ENCODE data around the gene CBY3. TPM values are rescaled to one million over a fixed set of nuclear protein-coding genes. Genes with fewer than 3 reads are reported as not detected.

The CBY3 gene
- total RNA-seq, 1 experiment from 2014 or later, result not detected

DNA sequence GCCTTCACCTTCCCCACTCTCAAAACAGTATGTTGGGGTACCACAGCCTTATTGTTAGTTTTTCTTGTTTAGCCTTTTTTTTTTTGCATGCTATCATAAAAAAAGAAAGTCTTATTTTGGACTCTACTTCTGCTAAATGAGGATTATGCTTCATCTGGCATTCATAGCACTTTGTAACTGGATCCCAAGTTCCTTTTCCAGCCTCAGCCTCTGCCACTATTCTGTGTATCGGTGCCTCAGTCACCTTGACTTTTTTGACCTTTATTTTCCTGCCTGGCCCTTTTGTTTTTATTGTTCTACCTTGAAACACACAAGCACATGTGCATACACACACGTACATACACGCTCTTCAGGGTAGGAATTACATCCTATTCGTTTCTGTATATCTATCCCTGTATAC lies 43.3 kb upstream of the CBY3 start (continued):
- TF ChIP-seq REST (IDR thresholded peaks at IDR 0.05; ENCODE audit: low read depth) (no peak), RAD21 (IDR thresholded peaks at IDR 0.05; ENCODE audit: low read depth) (no peak), CTCF (IDR thresholded peaks at IDR 0.05 in 2 of 3, conservative IDR thresholded peaks at IDR 0.05 in 1 of 3; ENCODE audit: borderline replicate concordance in 1 of 3, insufficient read depth in 1 of 3, low read depth in 2 of 3, low read length in 2 of 3) (no peak), EZH2 (IDR thresholded peaks at IDR 0.05) (no peak), TCF7L2 (IDR thresholded peaks at IDR 0.05; ENCODE audit: borderline replicate concordance, extremely low read depth, insufficient read depth, insufficient read length) (no peak), EZH2phosphoT487 (IDR thresholded peaks at IDR 0.05; ENCODE audit: borderline replicate concordance) (no peak)

DNA sequence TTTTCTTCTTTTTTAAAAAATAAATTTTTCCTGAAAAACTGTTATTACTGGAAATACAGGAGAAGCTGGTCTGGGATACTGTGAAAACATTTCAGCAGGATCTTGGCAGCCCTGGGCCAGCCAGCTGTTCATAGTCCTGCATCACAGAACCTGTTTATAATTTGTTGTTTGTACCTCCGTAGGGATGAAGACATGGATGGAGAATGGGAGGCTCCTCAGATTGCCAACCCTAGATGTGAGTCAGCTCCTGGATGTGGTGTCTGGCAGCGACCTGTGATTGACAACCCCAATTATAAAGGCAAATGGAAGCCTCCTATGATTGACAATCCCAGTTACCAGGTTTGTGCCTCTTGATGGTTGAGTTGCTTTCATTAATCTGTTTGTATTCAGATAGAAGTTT lies 39.4 kb upstream of the CBY3 start:
- Histone ChIP-seq H3K4me2 (ENCODE audit: low read length) (no peak overlapping the region), H3K79me2 (ENCODE audit: insufficient read depth, low read length) (peaks cover 96% of the 10 kb centered on the region), H3K9me2 (ENCODE audit: insufficient read depth) (no peaks in the 10 kb centered on the region), H3K4me3 (replicated peaks in 1 of 2; ENCODE audit: low read depth in 1 of 2, low read length in 2 of 2) (no peak overlapping the region), H4K20me1 (ENCODE audit: insufficient read depth) (peaks cover 13% of the 10 kb centered on the region; the same call in 1 of the 2 replicates), H3K9me3 (ENCODE audit: control insufficient read depth in 1 of 2, insufficient read depth in 1 of 2, low read depth in 1 of 2, low read length in 2 of 2) (no peaks in the 10 kb centered on the region), H3K27ac (ENCODE audit: low read depth, low read length) (no peak overlapping the region), H3K9ac (ENCODE audit: low read length) (no peak overlapping the region), H2AFZ (ENCODE audit: low read depth, low read length, poor library complexity, severe bottlenecking) (no peak overlapping the region), H3K27me3 (ENCODE audit: insufficient read depth, low read length) (no peaks in the 10 kb centered on the region), H3K4me1 (ENCODE audit: control insufficient read depth in 1 of 2, insufficient read depth in 2 of 2, low read length in 2 of 2) (no peaks in the 10 kb centered on the region), H3K36me3 (ENCODE audit: control insufficient read depth in 1 of 2, insufficient read depth in 2 of 2, low read length in 2 of 2) (peaks cover 76 to 88% of the 10 kb centered on the region in 2 experiments)
- DNase-seq (ENCODE audit: low read depth, low spot score) (no peak), ATAC-seq (no peak)
- ChIA-PET RAD21 (ENCODE audit: low non-redundant PET in 1 of 2, low total read pairs in 2 of 2, uncharacterized antibody in 2 of 2, unreplicated experiment in 2 of 2) (no interaction called here), POLR2A (no interaction called here), CTCF (no interaction called here)
- intact Hi-C loops (cut with micrococcal nuclease), result no loop called here
- no TSS peak for BruUV-seq (replicated peaks)
- TF ChIP-seq EGR1 (IDR thresholded peaks at IDR 0.05; ENCODE audit: low read depth) (no peak), SP1 (IDR thresholded peaks at IDR 0.05; ENCODE audit: low read depth) (no peak), EZH2 (IDR thresholded peaks at IDR 0.05) (no peak), REST (IDR thresholded peaks at IDR 0.05; ENCODE audit: low read depth) (no peak), POLR2AphosphoS5 (IDR thresholded peaks at IDR 0.05; ENCODE audit: low read depth, low read length) (no peak), FOSL1 (IDR thresholded peaks at IDR 0.05; ENCODE audit: low read depth) (no peak), CTCF (IDR thresholded peaks at IDR 0.05 in 2 of 3, conservative IDR thresholded peaks at IDR 0.05 in 1 of 3; ENCODE audit: borderline replicate concordance in 1 of 3, insufficient read depth in 1 of 3, low read depth in 2 of 3, low read length in 2 of 3) (no peak), CBX3 (IDR thresholded peaks at IDR 0.05; ENCODE audit: low read depth) (no peak)

Measured in HCT116 (cell line).